Naive B cell (primary cell): ENCODE measurements around the gene LAMP1. TPM values are rescaled to one million over a fixed set of nuclear protein-coding genes. Genes with fewer than 3 reads are reported as not detected.
"Not testable (repeated sequence)": the region's sequence is repeated elsewhere in the genome, so short reads cannot be mapped to it uniquely, and the experiment has no call there.

Experiments used
- ATAC-seq, 2 donors: fragments of 150-1000 bp; cut with Tn5 transposase; 2 replicates each; pipeline ENCODE4 v1.10.0; 2021; ENCODE audit warnings: low read depth in 2 of 2, mild to moderate bottlenecking in 2 of 2, moderate library complexity in 2 of 2
- DNase-seq: peaks from one replicate; pipeline ENCODE4 v3.0.0; 2022
- H3K27ac Mint-ChIP-seq, 6 donors: one replicate each; pipeline ENCODE4 v1.8.0; 2020 to 2022; ENCODE audit warnings: mild to moderate bottlenecking in 6 of 6, mixed read lengths in 6 of 6, moderate library complexity in 5 of 6, inconsistent platforms in 2 of 6
- H3K27me3 Mint-ChIP-seq, 3 donors: one replicate each; pipeline ENCODE4 v1.8.0; 2021 to 2022; ENCODE audit warnings: mixed read lengths in 3 of 3, mild to moderate bottlenecking in 1 of 3
- H3K36me3 Mint-ChIP-seq, 2 donors: one replicate each; pipeline ENCODE4 v1.8.0; 2020 to 2022; ENCODE audit warnings: mixed read lengths in 2 of 2, inconsistent platforms in 1 of 2, mild to moderate bottlenecking in 1 of 2
- H3K4me1 Mint-ChIP-seq, 3 donors: one replicate each; pipeline ENCODE4 v1.8.0; 2020 to 2022; ENCODE audit warnings: mixed read lengths in 3 of 3, inconsistent platforms in 1 of 3, mild to moderate bottlenecking in 1 of 3, moderate library complexity in 1 of 3
- H3K4me3 Mint-ChIP-seq, 8 donors: one replicate each; pipeline ENCODE4 v1.8.0; 2020 to 2022; ENCODE audit warnings: mild to moderate bottlenecking in 8 of 8, mixed read lengths in 8 of 8, moderate library complexity in 8 of 8, inconsistent platforms in 2 of 8
- H3K9me3 Mint-ChIP-seq, 7 donors: one replicate each; pipeline ENCODE4 v1.8.0; 2020 to 2022; ENCODE audit warnings: mixed read lengths in 7 of 7, mild to moderate bottlenecking in 5 of 7, inconsistent platforms in 2 of 7, moderate library complexity in 1 of 7
- polyA plus RNA-seq, 6 donors: library from polyadenylated mRNA; unstranded; fragments of 300-500 nt; fragmentation: Illumina TruSeq; gene quantifications; one replicate each; pipeline ENCODE4 v1.2.3, GENCODE V29; 2021; ENCODE audit warnings: low read depth in 6 of 6

The LAMP1 gene
- polyA plus RNA-seq, 6 donors from 2014 or later, result 18.5 to 24.3 (median 19.9) TPM

DNA sequence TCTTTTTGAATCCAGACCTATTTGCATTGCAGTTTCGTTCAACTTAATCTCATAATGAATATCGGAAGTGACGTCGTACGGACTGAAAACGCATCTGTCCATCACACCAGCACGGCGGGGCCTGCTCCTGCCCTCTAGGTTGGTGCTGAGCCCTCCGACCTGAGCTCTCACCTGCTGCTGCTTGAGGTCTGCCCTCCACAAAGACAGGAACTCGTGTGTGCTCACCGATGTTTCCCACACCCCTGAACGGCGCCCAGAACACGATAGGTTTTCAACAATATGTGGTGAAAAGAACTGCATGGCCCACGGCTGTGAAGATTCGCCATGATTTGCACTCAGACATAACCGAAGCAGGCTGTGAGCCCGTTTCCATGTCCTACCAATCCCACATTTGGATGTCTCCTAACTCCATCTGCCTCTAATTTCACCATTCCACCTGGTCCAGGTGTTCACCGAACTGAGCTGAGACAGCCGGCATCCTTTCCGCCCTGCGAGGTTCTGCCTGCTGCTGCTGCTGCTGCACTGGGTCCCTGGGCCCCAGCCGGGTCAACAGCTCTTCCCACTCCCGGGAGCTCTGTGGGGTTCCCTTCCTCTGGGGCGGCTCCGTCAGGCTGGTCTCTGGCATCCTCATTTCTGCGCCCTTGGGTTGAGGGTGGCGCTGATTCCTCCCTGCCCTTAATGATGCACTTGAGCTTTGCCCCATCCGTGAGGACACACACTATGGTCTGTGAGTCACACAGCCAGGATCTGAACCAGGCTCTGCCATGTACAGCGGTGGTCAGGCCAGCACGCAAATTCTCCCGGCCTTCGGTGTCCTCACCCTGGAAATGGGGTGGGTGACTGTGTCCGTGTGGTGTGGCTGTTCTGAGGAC, 46.0 kb downstream of the LAMP1 start:
- peaks cover 3 to 13% (median 7%) of the 10 kb centered on the region in 7 donors for H3K9me3 Mint-ChIP-seq
- ATAC-seq, result no peak
- H3K4me1 Mint-ChIP-seq, result no peaks in the 10 kb centered on the region
- H3K27ac Mint-ChIP-seq, result peak overlapping the region in 2 of 6 donors; percentile 19 to 62
- no peak overlapping the region for H3K4me3 Mint-ChIP-seq
- H3K36me3 Mint-ChIP-seq, result peaks cover 6 to 9% of the 10 kb centered on the region in 2 donors
- peaks cover 0 to 8% (median 0%) of the 10 kb centered on the region in 3 donors for H3K27me3 Mint-ChIP-seq
- no peak for DNase-seq

DNA sequence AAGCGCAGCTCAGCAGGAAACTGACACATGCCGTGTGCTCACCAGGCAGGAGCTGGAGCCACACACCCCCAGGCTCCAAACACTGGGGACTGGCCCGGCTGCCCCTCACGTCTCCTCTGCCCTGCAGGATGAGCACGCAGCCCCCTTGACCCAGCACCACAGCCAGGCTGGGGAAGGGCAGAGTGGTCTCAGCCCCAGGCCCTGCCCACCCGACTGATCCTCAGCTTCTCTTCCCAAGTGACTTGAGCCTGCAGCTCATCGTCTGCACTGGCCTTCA, 46.6 kb downstream of the LAMP1 start:
- Mint-ChIP-seq H3K36me3 (peaks cover 6 to 9% of the 10 kb centered on the region in 2 donors), H3K4me3 (no peak overlapping the region), H3K27ac (no peak overlapping the region)

DNA sequence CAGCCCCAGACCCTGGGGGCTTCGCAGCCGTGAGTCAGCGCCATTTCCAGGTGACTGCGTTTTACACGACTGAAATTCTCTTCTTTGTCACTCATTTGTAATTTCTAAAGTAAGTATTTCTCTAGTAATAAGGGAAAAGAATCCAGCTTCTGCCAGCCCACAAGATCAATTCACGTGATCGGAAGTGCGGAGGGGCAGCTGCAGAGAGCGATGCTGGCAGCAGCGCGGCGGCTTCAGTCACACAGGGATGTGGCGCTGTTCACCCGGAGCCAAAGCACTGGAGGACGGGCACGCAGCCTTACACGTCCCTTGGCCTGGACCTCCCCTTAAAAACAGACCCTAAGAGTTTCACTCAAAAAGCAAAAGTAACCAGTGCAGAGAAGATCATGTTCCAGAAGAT, 48.4 kb downstream of the LAMP1 start:
- Mint-ChIP-seq H3K9me3 (peaks cover 3 to 13% (median 7%) of the 10 kb centered on the region in 7 donors), H3K4me3 (peak overlapping the region in 1 of 8 donors; percentile 48), H3K36me3 (peaks cover 6 to 9% of the 10 kb centered on the region in 2 donors), H3K27me3 (peaks cover 4 to 10% (median 8%) of the 10 kb centered on the region in 3 donors), H3K4me1 (no peaks in the 10 kb centered on the region), H3K27ac (no peak overlapping the region)
- ATAC-seq (no peak), DNase-seq (no peak)

More for the DNA sequence above, 46.6 kb downstream of the LAMP1 start:
- Mint-ChIP-seq H3K4me1 (no peaks in the 10 kb centered on the region), H3K27me3 (peaks cover 0 to 8% (median 0%) of the 10 kb centered on the region in 3 donors), H3K9me3 (peaks cover 3 to 13% (median 7%) of the 10 kb centered on the region in 7 donors)
- DNase-seq (no peak), ATAC-seq (no peak)

DNA sequence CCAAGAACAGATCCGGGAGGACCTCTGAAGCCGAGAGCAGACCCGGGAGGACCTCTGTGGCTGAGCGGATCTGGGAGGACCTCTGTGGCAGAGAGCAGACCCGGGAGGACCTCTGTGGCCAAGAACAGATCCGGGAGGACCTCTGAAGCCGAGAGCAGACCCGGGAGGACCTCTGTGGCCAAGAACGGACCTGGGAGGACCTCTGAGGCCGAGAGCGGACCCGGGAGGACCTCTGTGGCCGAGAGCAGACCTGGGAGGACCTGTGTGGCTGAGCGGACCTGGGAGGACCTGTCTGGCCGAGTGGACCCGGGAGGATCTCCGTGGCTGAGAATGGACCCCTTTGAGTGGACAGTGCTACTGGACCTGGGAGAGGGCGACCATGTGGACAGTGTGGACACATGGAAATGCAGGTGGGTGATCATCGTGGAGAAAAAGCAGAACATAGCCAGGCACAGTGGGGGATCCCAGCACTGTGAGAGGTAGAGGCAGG, 50.7 kb downstream of the LAMP1 start:
- Mint-ChIP-seq H3K27ac (peak overlapping the region in 1 of 6 donors; percentile 80), H3K9me3 (peaks cover 3 to 13% (median 7%) of the 10 kb centered on the region in 7 donors), H3K27me3 (peaks cover 4 to 12% (median 6%) of the 10 kb centered on the region in 3 donors)
- not testable (repeated sequence) for H3K36me3 Mint-ChIP-seq, DNase-seq, ATAC-seq, H3K4me1 Mint-ChIP-seq, H3K4me3 Mint-ChIP-seq

DNA sequence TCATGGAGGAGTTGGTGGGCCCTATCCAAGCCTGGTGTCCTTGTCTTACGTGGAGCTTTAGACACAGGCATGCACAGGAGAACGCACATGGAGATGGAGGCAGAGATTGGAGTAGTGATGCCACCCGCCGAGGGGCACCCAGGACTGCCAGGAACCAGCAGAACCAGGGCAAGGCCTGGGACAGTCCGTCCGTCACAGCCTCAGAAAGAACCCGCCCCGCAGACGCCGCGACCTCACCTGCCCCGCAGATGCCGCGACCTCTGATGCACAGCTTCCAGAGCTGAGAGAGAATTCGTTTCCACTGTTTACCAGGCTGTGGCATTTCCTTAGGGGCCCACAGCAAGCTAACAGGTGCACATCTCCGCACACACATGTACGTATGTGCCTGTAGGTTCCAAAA, 51.6 kb downstream of the LAMP1 start:
- H3K27ac Mint-ChIP-seq, result no peak overlapping the region
- peaks cover 3 to 13% (median 7%) of the 10 kb centered on the region in 7 donors for H3K9me3 Mint-ChIP-seq
- peaks cover 6 to 9% of the 10 kb centered on the region in 2 donors for H3K36me3 Mint-ChIP-seq
- DNase-seq (no peak), ATAC-seq (no peak)
- H3K27me3 Mint-ChIP-seq, result peaks cover 4 to 12% (median 6%) of the 10 kb centered on the region in 3 donors
- H3K4me3 Mint-ChIP-seq, result no peak overlapping the region
- no peaks in the 10 kb centered on the region for H3K4me1 Mint-ChIP-seq

DNA sequence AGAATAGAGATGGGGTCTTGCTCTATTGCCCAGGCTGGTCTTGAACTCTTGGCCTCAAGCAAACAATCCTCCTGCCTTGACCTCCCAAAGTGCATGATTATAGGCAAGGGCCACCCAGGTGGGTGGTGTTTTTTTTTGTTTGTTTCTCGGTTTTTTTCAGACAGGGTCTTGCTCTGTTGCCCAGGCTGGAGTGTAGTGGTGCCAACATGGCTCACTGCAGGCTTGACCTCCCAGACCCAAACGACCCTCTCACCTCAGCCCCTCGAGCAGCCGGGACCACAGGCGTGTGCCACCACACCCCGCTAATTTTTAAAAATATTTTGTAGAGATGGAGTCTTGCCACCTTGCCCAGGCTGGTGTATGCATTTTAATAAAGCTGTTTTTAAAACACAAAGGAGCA, 52.0 kb downstream of the LAMP1 start:
- no peak for ATAC-seq
- DNase-seq, result no peak
- H3K9me3 Mint-ChIP-seq, result peaks cover 3 to 13% (median 7%) of the 10 kb centered on the region in 7 donors
- H3K27me3 Mint-ChIP-seq, result peaks cover 4 to 12% (median 6%) of the 10 kb centered on the region in 3 donors
- peaks cover 6 to 9% of the 10 kb centered on the region in 2 donors for H3K36me3 Mint-ChIP-seq
- H3K4me3 Mint-ChIP-seq, result no peak overlapping the region
- no peaks in the 10 kb centered on the region for H3K4me1 Mint-ChIP-seq
- no peak overlapping the region for H3K27ac Mint-ChIP-seq

DNA sequence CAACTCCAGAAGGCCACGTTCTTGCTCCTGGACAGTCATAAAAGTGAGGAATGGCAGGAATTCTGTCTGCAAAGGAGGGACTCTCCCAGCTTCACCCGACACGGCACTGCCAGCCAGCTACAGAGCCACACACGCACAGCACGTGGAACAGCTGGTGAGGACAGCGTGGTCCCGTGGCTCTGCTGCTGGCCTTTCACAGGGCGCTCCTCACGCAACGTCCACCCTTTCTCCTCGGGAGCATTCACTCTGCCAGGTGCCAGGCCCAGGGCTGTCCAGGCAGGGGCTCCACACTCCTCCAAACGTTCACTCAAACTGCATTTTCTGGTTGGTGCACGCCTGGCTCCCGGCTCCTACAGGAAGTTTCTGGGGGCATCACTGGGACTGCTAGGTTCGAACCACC, 52.5 kb downstream of the LAMP1 start:
- no peak for DNase-seq
- Mint-ChIP-seq H3K36me3 (peaks cover 6 to 9% of the 10 kb centered on the region in 2 donors), H3K9me3 (peaks cover 3 to 13% (median 7%) of the 10 kb centered on the region in 7 donors), H3K27ac (no peak overlapping the region), H3K4me1 (no peaks in the 10 kb centered on the region), H3K4me3 (no peak overlapping the region), H3K27me3 (peaks cover 4 to 12% (median 6%) of the 10 kb centered on the region in 3 donors)
- ATAC-seq, result no peak

DNA sequence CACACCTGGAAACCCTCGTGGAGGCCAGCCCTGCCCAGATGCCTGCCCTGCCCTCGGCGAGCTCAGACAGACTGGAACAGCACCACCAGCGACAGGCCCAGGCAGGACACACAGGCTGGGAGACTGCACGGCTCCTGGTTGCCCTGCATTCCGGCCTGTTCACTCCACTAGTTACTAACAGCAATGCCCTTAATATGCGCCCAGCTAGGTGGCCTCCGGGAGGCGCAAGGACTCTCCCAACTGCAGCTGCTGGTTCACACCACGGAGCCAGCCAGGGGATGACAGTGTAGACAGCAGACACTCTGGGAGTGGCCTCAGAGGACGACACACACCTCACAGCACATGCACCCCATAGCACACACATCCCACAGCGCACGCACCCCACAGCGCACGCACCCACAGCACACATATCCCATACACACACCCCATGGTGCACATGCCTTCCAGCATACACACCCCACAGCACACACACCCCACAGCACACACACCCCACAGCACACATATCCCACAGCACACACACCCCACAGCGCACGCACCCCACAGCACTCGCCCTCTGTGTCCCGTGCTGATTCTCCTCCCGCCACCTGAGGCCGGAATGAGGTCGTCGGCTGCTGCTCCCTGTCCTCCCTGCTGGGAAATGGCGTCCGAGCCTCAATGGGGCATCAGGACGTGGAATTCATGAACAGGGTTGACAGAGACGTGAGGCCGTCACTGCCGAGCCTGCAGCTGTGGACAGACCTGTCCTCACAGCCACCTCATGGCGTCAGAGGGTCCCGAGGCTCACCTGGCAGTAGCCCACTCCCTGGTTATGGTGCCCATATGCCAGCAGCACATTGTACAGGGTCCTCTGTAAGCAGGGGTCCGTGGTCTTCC, 53.3 kb downstream of the LAMP1 start:
- Mint-ChIP-seq H3K4me3 (no peak overlapping the region), H3K4me1 (no peaks in the 10 kb centered on the region), H3K27me3 (peaks cover 0 to 16% (median 8%) of the 10 kb centered on the region in 3 donors), H3K36me3 (peaks cover 4 to 6% of the 10 kb centered on the region in 2 donors), H3K27ac (peak overlapping the region in 1 of 6 donors; percentile 44), H3K9me3 (peaks cover 3 to 10% (median 6%) of the 10 kb centered on the region in 7 donors)
- DNase-seq, result no peak
- ATAC-seq, result no peak

DNA sequence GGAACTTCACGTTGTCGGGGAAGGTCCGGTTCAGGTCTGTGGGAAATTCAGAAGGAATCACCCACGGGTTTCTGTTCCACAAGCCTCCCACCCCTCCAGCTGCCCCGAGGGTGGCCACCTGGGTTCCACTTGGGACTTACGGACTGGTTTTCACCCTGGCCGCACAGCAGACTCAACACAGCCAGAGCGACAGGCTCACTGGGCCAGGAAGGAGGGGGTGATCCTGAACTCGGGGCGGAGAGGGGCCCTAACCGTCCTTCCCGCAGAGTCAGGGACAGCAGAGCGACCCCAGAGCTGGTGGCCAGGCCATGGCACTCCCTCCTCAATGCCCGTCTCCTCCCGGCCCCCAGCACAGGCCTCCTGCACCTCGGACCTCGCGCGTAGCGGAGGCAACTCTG, 53.9 kb downstream of the LAMP1 start:
- Mint-ChIP-seq H3K4me3 (no peak overlapping the region), H3K27ac (no peak overlapping the region)

DNA sequence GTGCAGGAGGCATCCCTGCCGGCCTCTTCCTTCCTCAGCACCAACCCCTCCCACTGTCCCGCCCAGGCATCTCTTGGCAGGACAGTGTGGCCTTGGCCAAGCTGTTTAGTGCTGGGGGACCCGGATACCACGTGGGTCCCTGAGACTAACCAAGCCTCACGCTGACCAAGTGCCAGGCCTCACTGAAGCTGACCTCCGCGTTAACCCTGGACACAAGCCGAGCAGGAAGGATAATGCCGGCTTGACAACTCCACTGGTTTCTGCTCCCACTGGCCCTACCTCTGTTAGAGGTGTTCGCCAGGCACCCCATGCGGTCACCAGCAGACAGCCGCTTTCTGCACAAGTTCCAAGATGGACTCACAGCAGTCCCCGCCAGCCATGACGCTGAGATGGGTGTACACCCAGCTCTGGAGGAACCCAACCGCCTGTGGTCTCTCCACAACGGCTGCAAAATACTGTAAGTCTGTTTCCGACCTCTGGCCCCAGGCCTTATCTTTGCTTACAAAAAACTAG, 54.5 kb downstream of the LAMP1 start:
- peaks cover 0 to 21% (median 14%) of the 10 kb centered on the region in 3 donors for H3K27me3 Mint-ChIP-seq
- no peaks in the 10 kb centered on the region for H3K36me3 Mint-ChIP-seq
- DNase-seq (no peak), ATAC-seq (no peak)
- H3K4me3 Mint-ChIP-seq, result no peak overlapping the region
- H3K4me1 Mint-ChIP-seq, result no peaks in the 10 kb centered on the region
- H3K9me3 Mint-ChIP-seq, result peaks cover 0 to 3% (median 0%) of the 10 kb centered on the region in 7 donors
- no peak overlapping the region for H3K27ac Mint-ChIP-seq

More for the DNA sequence above, 53.9 kb downstream of the LAMP1 start:
- Mint-ChIP-seq H3K27me3 (peaks cover 0 to 21% (median 14%) of the 10 kb centered on the region in 3 donors), H3K36me3 (no peaks in the 10 kb centered on the region), H3K9me3 (peaks cover 0 to 4% (median 0%) of the 10 kb centered on the region in 7 donors), H3K4me1 (no peaks in the 10 kb centered on the region)
- no peak for DNase-seq
- ATAC-seq, result no peak

DNA sequence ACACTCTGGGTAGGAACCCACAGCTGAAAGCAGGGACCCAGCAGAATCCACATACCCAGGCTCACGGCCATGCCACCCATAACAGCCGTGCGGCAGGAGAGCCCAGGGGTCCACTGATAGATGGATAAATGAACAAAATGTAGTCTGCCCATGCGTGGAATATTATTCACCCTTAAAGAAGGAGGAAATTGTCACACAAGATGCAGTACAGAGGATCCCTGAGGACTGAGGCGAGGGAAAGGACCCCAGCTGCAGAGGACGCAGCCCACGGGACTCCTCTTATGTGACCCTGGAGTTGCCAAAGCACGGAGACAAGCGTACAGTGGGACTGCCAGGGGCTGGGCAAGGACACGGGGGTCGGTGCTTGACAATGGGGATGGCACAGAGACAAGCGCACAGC, 56.2 kb downstream of the LAMP1 start:
- Mint-ChIP-seq H3K9me3 (no peaks in the 10 kb centered on the region), H3K27me3 (peaks cover under 1 to 22% (median 14%) of the 10 kb centered on the region in 3 donors), H3K36me3 (no peaks in the 10 kb centered on the region), H3K27ac (no peak overlapping the region), H3K4me1 (no peaks in the 10 kb centered on the region), H3K4me3 (no peak overlapping the region)
- ATAC-seq (no peak), DNase-seq (no peak)

DNA sequence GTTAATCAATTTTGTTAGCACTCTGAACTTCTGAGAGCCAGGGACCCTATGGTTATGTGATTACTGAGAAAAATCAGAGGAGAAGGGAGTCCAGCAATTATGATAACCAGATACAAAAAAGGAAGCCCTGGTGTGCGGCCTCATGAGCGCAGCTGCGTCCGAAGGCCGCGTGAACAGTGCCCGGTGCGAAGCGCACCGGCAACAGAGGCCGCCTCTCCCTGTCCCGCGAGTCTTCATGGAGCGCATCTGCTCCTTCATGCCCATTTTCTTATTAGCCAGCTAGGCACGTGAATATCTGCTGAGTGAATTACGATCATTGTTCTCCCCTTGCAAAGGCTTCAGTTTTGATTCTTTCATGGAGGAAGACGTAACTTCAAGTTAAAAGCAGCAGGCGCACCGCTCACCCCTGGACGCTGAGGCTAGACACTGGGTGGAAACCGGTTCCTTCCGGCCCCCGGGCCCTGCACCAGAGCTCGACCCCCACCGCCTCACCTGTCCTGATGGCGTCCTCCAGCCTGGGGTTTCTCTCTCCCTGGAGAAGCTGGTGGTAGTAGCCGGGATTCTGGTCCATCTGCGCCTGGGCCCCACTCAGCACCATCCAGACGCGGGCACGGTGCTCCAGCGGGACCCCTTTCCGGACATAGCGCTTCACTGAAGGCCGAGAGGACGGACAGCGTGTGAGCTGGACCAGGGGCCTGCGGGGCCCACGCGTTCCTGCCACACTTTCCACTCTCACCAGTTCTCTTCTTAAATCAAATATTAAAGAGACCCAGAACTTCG, 58.0 kb downstream of the LAMP1 start:
- DNase-seq (no peak), ATAC-seq (no peak)
- no peaks in the 10 kb centered on the region for H3K4me1 Mint-ChIP-seq

More for the DNA sequence above, 58.0 kb downstream of the LAMP1 start:
- H3K27ac Mint-ChIP-seq, result no peak overlapping the region
- H3K27me3 Mint-ChIP-seq, result peaks cover 12 to 35% (median 21%) of the 10 kb centered on the region in 3 donors
- H3K36me3 Mint-ChIP-seq, result no peaks in the 10 kb centered on the region
- no peak overlapping the region for H3K4me3 Mint-ChIP-seq
- H3K9me3 Mint-ChIP-seq, result no peaks in the 10 kb centered on the region
